SIG-M5 (cell line): ENCODE results near the gene FAM185A.
"Not testable (repeated sequence)": the region's sequence is repeated elsewhere in the genome, so short reads cannot be mapped to it uniquely, and the experiment has no call there.

Source experiments
- DNase-seq: peaks from one replicate; lab custom pipeline; 2025; lab: John Stamatoyannopoulos, UW

The FAM185A gene

GRCh38 chr7:102830197-102830596 is 81.4 kb downstream of the FAM185A start:
- DNase-seq, result no peak

GRCh38 chr7:102832674-102833073 is 83.9 kb downstream of the FAM185A start:
- no peak for DNase-seq

- DNase-seq, result no peak
Measured at GRCh38 chr7:102833343-102833742, 84.5 kb downstream of the FAM185A start.

- no peak for DNase-seq
Measured at GRCh38 chr7:102834466-102834865, 85.7 kb downstream of the FAM185A start.

DNA sequence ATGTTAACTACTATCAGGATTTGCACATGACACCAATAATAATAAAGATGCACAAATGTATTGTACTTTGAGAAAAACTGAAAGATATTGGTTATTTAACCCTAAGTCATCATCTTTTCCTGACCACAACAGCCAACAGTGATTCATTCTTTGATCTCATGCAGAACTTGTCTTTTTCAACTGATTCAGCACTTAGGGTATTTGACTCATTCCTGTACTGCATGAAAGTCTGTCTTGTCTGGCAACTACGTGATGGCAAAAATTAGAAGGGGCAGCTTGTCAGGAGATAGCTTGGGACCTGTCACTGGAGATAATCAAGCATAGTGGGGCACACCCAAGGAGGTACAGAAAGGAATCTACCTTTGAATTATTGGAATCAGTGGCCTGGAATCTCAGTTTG is 86.2 kb downstream of the FAM185A start:
- DNase-seq, result no peak

DNA sequence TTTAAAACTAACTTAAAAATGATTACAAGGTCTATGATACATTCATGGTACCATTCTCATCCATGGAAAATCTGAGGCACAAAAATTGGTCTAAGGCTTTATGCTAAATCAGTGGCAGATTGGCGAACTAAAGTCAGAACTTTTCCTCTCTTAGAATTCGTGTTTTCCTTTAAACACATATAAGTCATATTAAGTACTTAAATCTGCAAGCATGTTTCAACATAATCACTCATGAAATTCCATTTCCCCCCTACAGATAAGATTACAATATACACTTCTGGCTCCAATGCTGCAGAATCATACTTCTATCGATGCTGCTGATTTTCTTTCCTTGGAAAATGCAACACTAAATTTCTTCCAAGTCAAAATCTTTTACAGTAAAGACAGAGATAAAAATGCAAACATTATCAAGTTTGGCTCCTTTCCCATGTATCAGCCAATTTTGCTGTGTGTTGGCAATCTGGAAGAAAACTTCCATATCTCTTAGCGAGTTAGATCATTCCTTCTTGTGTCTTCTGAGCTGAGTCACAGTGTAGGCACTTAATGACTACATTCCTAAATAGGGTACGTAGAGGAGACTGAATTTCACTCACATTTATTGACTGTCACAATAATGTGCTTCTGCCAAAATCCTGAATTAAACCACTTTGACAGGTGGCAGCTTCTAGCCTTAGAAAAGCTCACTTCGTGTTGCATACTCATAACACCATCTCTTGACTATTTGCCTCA is 87.6 kb downstream of the FAM185A start:
- DNase-seq, result no peak

DNA sequence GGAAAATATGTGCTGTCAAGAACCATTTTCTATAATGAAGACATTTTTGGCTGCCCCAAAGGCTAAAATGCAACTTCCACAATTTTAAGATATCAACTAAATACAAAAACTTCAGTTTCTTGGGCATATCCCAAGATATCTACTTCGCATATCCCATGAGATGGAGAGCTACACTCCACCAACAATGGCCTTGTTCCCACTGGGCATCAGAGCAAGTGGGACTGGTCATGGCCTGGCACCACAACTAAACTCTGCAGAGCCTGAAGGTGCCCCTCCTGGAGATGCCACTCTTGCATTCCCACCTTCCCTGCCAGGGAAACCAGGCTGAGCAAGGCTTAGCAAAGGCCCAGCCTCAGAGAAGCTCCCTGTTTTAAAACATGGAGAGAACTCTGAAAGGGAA is 88.2 kb downstream of the FAM185A start:
- no peak for DNase-seq

DNA sequence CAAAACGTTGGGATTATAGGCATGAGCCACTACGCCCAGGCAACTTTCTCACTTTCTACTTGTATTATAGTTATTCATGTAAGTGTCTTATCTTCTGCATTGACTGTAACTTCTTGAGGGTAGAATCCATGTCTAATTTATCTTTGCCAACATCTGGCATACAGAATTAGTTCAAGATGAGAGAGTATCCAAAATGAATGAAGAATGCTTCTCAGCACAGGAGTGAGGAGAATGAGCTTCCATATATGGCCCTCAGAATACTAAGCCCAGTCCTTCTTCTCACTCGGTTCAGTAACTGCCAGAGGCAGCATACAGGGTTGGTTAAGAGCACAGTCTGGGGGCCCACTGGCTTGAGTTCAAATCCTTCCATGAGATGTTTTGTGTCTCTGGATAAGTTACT is 89.0 kb downstream of the FAM185A start:
- DNase-seq, result no peak

DNA sequence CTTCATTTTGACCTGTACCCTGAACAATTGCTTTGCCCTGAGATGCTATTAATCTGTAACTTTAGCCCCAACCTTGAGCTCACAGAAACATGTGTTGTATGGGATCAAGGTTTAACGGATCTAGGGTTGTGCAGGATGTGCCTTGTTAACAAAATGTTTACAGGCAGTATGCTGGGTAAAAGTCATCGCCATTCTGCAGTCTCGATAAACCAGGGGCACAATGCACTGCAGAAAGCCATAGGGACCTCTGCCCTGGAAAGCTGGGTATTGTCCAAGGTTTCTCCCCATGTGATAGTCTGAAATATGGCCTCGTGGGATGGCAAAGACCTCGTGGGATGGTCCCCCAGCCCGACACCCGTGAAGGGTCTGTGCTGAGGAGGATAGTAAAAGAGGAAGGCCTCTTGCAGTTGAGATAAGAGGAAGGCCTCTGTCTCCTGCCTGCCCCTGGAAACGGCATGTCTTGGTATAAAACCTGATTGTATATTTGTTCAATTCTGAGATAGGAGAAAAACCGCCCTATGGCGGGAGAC is 89.8 kb downstream of the FAM185A start:
- DNase-seq, result not testable (repeated sequence)

GRCh38 chr7:102840404-102840803 is 91.6 kb downstream of the FAM185A start:
- no peak for DNase-seq

- no peak for DNase-seq
Measured at GRCh38 chr7:102841290-102841689, 92.5 kb downstream of the FAM185A start.

- DNase-seq, result no peak
Measured at GRCh38 chr7:102842284-102842683, 93.5 kb downstream of the FAM185A start.

GRCh38 chr7:102843850-102844249 is 95.1 kb downstream of the FAM185A start:
- DNase-seq, result no peak

DNA sequence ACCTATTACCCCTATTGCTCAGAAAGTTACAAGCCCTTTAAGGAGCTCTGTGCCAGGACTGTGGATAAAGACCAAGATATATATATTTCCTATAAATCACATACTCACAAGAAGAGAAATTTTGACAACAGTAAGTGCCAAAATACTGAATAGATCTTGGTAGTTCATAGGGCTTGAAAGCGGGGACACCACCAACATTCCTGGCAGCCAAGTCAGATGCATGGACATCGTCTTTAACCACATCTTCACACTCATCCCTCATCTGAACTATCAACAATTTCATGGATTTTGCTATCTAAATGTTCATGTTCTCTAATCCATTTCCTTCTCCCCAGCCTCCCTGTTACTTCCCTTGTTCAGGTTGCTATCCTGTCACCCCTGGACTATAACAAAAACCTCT is 96.5 kb downstream of the FAM185A start:
- no peak for DNase-seq

GRCh38 chr7:102849079-102849478 is 100.3 kb downstream of the FAM185A start:
- DNase-seq, result no peak

DNA sequence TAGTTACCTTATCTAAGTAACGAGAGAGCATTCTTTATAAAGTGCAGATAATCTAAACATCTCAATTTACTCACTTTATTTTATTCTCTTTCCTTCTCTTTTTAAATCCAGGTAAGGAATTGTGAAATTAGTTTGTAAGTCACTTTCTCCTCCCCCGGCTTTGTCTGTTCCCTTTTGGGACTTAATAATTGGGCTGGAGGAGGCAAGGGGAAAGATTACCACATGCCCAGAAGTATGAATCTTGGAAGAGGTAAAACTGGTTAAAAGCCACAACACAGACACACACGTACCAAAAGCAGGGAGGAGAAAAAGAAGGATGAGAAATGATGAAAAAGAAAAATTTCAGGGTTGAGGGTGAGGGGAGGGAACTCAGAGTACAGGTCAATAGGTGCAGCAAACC is 100.7 kb downstream of the FAM185A start:
- DNase-seq, result no peak

DNA sequence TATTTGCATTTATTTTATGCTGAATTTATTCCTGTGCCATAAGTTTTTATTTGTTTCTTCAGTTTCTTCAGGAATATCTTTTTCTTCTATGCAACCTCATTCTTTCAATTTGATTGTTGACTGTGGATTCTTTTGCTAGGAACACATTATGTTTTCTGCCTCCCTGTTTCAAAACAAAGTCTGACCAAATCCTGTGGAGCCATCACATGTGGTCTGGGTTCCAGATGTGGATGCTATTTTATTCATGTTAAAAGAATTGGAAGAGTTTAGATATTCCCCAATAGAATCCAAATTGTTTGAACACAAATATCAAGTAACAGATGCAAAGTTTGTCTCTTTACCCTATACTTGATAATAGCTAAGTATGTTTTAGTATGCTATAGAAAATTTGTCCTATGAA is 107.2 kb downstream of the FAM185A start:
- DNase-seq, result no peak
